OCI-LY1 (cell line): ENCODE data around the gene NCKIPSD.

ENCODE experiments used
- CTCF ChIP-seq: fragments of 200-600 bp; sonication (generic), shearing (Covaris generic); IDR thresholded peaks from 2 replicates; pipeline ENCODE4 v1.5.1; 2017; ENCODE audit warnings: mild to moderate bottlenecking, antibody characterized with exemption, low read length, moderate library complexity, mixed read lengths
- EZH2 ChIP-seq: fragments of 200-600 bp; sonication (generic), shearing (Covaris generic); IDR thresholded peaks from 2 replicates; pipeline ENCODE4 v1.8.0; 2017; ENCODE audit warnings: borderline replicate concordance, mixed run types, mild to moderate bottlenecking, antibody characterized with exemption, low read length, moderate library complexity, mixed read lengths

- TF ChIP-seq CTCF: no peak
- TF ChIP-seq EZH2: no peak
Observed at GRCh38 chr3:48634661-48635221, 51.0 kb downstream of the NCKIPSD start.
